Activated CD8-positive, alpha-beta memory T cell treated with anti-CD3 and anti-CD28 coated beads for 36 hours (primary cell): ENCODE measurements around the gene USP5. TPM values are rescaled to one million over a fixed set of nuclear protein-coding genes. Genes with fewer than 3 reads are reported as not detected.

Experiments
- CTCF ChIA-PET: fragments of 350-600 bp; sonication (Branson Sonifier 250); formaldehyde crosslinking; loops from one replicate; lab custom pipeline; 2021; ENCODE audit warnings: antibody characterized with exemption; lab: Charles Lee
- POLR2A ChIA-PET: fragments of 350-600 bp; sonication (Branson Sonifier 250); formaldehyde crosslinking; loops from one replicate; lab custom pipeline; 2021; ENCODE audit warnings: antibody characterized with exemption; lab: Charles Lee
- total RNA-seq, 2 experiments: library from RNA; stranded (reverse); gene quantifications; one replicate each; pipeline ENCODE4 v1.2.3, GENCODE V29; 2021

USP5 gene
- total RNA-seq, 2 experiments from 2014 or later, result 151 to 152 TPM

- ChIA-PET CTCF (interaction anchor here (0.7 to 1.1 kb wide), 4 partner anchors 52 to 87 kb away, joined by 3 read pairs; partner anchors contain the start of gene LAG3), POLR2A (no interaction called here)
Measured at GRCh38 chr12:6832125-6832524, 19.8 kb upstream of the USP5 start.

GRCh38 chr12:6833189-6833890, 18.6 kb upstream of the USP5 start:
- CTCF ChIA-PET, result interaction anchor here (0.7 to 5.1 kb wide), 8 partner anchors 8 to 275 kb away, joined by 3 to 29 read pairs (median 4); partner anchors contain the start of genes CDCA3, MLF2, PTMS and USP5

DNA sequence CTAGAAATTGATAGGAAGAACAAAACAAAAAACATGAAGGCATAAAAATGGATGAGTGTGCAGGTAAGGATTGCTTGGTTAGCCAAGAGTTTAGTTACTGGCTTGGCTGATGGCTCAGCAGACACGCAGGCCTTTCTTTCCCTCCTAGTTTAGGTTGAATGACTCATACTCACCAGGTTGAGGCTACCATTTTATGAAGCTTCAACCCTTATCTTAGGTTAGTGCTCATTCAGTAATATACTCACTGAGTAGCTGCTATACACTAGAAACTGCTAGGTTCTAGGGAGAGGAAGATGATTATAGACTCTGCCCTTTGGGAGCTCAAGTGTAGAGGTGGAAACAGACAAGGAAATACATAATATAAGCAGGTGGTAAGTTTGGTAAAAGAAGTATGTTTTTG, 17.7 kb upstream of the USP5 start:
- POLR2A ChIA-PET, result interaction anchor here (0.5 to 0.6 kb wide), 2 partner anchors 38 to 42 kb away, joined by 3 to 8 read pairs; no protein-coding TSS in a partner anchor
- CTCF ChIA-PET, result interaction anchor here (0.7 to 5.1 kb wide), 9 partner anchors 9 to 110 kb away, joined by 3 to 29 read pairs (median 5); partner anchors contain the start of genes CDCA3, COPS7A, MLF2 and PTMS

More at GRCh38 chr12:6833189-6833890, 18.6 kb upstream of the USP5 start:
- POLR2A ChIA-PET, result no interaction called here

- POLR2A ChIA-PET, result interaction anchor here (0.6 to 0.7 kb wide), 2 partner anchors 38 to 279 kb away, joined by 3 to 5 read pairs; no protein-coding TSS in a partner anchor
- CTCF ChIA-PET, result interaction anchor here (0.7 to 5.1 kb wide), 12 partner anchors 9 to 230 kb away, joined by 3 to 29 read pairs (median 4); partner anchors contain the start of genes CDCA3, COPS7A, MLF2 and PTMS
Measured at GRCh38 chr12:6834873-6835272, 17.1 kb upstream of the USP5 start.

- POLR2A ChIA-PET, result no interaction called here
Measured at GRCh38 chr12:6836851-6837250, 15.1 kb upstream of the USP5 start.

DNA sequence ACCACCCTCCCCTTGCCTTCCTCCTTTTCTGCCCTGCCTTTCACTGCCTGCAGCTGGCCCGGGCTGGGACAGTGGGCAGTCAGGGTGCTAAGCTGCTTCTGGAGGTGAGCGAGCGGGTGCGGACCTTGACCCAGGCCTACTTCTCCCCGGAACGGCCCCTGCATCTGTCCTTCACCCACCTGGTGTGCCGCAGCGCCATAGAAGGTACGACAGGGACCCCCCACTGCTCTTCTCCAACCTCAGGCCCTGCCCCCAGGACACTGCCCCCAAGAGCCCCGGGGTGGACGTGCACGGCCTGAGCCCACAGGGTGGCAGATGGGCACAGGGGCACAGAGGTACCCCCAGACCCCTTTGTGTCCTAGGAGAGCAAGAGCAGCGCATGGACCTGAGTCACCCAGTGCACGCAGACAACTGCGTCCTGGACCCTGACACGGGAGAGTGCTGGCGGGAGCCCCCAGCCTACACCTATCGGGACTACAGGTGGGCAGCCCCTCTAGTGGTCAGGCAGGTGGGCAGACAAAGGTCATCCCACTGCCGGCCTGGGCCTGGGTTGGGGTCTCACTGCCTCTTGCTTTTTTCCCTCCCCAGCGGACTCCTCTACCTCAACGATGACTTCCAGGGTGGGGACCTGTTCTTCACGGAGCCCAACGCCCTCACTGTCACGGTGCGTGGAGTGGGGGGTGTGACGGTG, 14.4 kb upstream of the USP5 start:
- POLR2A ChIA-PET, result no interaction called here

More at GRCh38 chr12:6836851-6837250, 15.1 kb upstream of the USP5 start:
- CTCF ChIA-PET, result interaction anchor here (0.9 to 5.1 kb wide), 6 partner anchors 12 to 202 kb away, joined by 3 to 29 read pairs (median 13); partner anchors contain the start of genes CDCA3, LPAR5, MLF2 and USP5

DNA sequence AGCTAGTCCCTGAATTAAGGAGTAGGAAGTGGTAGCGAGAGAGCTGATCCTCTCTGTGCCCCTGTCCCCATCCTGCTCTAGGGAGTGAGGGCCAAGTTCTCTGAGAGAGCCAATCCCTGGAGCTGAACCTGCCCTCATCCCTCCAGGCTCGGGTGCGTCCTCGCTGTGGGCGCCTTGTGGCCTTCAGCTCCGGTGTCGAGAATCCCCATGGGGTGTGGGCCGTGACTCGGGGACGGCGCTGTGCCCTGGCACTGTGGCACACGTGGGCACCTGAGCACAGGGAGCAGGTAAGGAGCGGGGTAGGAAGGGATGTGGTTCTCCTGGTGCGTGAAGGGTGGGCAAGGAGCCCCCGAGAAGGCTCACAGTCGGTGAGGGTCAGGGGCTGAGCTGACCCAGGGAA, 13.1 kb upstream of the USP5 start:
- ChIA-PET POLR2A (no interaction called here), CTCF (interaction anchor here (0.9 to 1.1 kb wide), 2 partner anchors 46 to 281 kb away, joined by 3 read pairs; no protein-coding TSS in a partner anchor)

More for the DNA sequence above, 14.4 kb upstream of the USP5 start:
- CTCF ChIA-PET, result interaction anchor here (0.9 to 5.1 kb wide), 4 partner anchors 11 to 84 kb away, joined by 3 to 29 read pairs (median 22); partner anchors contain the start of genes CDCA3, MLF2 and USP5

GRCh38 chr12:6839482-6840201, 12.3 kb upstream of the USP5 start:
- CTCF ChIA-PET, result interaction anchor here (0.8 to 1.6 kb wide), 3 partner anchors 10 to 47 kb away, joined by 3 to 4 read pairs (median 3); no protein-coding TSS in a partner anchor
- POLR2A ChIA-PET, result no interaction called here

GRCh38 chr12:6840330-6840729, 11.6 kb upstream of the USP5 start:
- POLR2A ChIA-PET, result no interaction called here
- CTCF ChIA-PET, result interaction anchor here (1.6 kb wide), 1 partner anchor 16 kb away, joined by 4 read pairs; no protein-coding TSS in a partner anchor

GRCh38 chr12:6840761-6841515, 11.0 kb upstream of the USP5 start, which contains the start of gene GNB3:
TSS of gene GNB3 (plus strand) at chr12:6840925. CDS start at chr12:6841288, 363 bp downstream.
- CTCF ChIA-PET, result interaction anchor here (1.6 kb wide), 1 partner anchor 16 kb away, joined by 4 read pairs; no protein-coding TSS in a partner anchor
- POLR2A ChIA-PET, result no interaction called here

DNA sequence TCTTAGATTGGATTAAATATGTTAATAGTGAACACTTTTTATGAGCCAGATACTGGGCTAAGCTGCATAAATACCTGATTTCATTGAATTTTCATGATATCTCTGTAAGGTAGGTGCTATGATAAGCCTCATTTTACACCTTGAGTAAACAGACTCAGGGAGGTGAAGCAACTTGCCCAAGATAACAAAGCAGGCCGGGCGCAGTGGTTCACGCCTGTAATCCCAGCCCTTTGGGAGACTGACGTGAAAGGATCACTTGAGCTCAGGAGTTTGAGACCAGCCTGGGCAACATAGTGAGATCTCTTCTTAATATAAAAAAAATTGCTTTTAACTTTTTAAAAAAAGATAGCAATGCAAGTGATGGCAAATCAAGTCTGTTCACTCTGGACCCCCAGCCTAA, 9.9 kb upstream of the USP5 start:
- ChIA-PET POLR2A (no interaction called here), CTCF (interaction anchor here (1.2 kb wide), 1 partner anchor 17 kb away, joined by 4 read pairs; no protein-coding TSS in a partner anchor)

DNA sequence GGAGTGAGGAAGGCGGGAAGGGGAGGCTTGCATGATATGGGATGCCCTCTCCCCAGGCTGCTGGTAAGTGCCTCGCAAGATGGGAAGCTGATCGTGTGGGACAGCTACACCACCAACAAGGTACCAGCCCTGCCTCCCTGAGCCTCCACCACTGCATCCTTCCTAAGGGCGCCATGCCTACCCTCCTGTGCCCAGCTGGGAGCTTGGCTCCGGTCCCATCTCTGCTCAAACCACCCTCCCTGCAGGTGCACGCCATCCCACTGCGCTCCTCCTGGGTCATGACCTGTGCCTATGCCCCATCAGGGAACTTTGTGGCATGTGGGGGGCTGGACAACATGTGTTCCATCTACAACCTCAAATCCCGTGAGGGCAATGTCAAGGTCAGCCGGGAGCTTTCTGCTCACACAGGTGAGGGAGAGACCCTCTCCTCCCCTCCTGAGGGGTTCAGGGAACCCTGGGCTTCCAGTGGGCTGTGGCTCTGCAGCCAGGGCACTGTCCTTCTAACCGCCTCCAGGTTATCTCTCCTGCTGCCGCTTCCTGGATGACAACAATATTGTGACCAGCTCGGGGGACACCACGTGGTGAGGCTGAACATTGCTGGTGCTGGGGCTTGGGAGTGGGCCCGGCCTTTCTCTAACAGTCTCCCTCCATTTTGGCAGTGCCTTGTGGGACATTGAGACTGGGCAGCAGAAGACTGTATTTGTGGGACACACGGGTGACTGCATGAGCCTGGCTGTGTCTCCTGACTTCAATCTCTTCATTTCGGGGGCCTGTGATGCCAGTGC, 8.6 kb upstream of the USP5 start:
- ChIA-PET POLR2A (interaction anchor here (0.6 to 0.7 kb wide), 2 partner anchors 9 to 88 kb away, joined by 3 read pairs; partner anchors contain the start of gene USP5), CTCF (interaction anchor here (1.3 kb wide), 1 partner anchor 9 kb away, joined by 3 read pairs; no protein-coding TSS in a partner anchor)

DNA sequence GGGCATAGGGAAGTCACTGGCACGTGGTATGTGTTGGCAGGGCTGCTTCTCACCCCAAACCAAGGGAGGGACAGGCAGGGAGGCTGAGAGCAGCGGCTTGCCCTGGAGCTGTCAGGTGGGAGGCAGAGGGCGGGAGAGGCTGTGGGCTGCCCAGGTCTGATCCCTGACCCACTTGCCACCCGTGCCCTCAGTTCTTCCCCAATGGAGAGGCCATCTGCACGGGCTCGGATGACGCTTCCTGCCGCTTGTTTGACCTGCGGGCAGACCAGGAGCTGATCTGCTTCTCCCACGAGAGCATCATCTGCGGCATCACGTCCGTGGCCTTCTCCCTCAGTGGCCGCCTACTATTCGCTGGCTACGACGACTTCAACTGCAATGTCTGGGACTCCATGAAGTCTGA, 6.6 kb upstream of the USP5 start:
- POLR2A ChIA-PET, result interaction anchor here (0.6 kb wide), 1 partner anchor 72 kb away, joined by 3 read pairs; no protein-coding TSS in a partner anchor
- CTCF ChIA-PET, result no interaction called here

DNA sequence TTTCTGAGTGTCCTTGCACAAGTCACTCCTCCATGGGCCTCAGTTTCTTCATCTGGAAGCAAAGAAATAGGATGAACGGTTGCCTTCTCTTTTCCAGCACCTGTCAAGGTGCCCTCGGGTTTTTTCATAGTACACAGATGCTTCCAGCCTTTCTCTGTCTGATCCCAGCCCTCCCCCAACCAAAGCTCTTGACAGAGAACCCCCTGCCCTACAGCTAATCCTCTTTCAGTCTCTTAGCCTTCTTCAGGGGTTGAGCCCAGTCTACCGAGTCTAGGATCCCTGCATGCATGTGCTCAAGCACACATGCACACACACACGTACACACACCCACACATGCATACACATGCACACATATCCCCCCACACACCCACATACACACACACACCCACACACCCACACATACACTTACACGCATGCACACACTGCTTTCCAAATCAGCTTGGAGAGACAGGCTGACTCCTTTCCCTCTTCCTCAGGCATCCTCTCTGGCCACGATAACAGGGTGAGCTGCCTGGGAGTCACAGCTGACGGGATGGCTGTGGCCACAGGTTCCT, 5.6 kb upstream of the USP5 start:
- CTCF ChIA-PET, result interaction anchor here (0.8 kb wide), 2 partner anchors 65 to 93 kb away, joined by 3 to 4 read pairs; partner anchors contain the start of gene MLF2
- POLR2A ChIA-PET, result interaction anchor here (0.6 kb wide), 1 partner anchor 73 kb away, joined by 3 read pairs; no protein-coding TSS in a partner anchor

DNA sequence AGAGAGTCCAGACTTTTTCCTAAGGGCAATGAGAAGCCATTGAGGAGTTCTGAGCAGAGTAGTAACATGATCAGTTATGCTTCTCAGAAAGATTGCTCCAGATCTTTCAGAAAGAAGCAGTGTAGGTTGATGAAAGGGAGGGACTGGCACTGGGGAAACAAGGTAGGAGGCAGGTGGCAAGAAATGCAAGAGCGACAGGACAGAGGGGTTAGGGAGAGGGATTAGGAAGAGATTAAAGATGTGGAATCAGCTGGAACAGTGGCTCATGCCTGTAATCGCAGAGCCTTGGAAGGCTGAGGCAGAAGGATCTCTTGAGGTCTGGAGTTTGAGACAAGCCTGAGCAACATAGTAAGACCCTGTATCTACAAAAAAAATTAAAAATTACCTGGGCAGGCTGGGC, 4.3 kb upstream of the USP5 start:
- CTCF ChIA-PET, result interaction anchor here (1.0 to 1.2 kb wide), 2 partner anchors 12 to 39 kb away, joined by 3 to 5 read pairs; no protein-coding TSS in a partner anchor
- POLR2A ChIA-PET, result no interaction called here

- ChIA-PET CTCF (interaction anchor here (0.9 to 5.1 kb wide), 2 partner anchors 14 to 96 kb away, joined by 3 to 22 read pairs; partner anchors contain the start of gene MLF2), POLR2A (no interaction called here)
Measured at GRCh38 chr12:6849427-6849826, 2.5 kb upstream of the USP5 start.
